ENCODE measurements around the gene ROBO2.

ROBO2 gene, protein sequence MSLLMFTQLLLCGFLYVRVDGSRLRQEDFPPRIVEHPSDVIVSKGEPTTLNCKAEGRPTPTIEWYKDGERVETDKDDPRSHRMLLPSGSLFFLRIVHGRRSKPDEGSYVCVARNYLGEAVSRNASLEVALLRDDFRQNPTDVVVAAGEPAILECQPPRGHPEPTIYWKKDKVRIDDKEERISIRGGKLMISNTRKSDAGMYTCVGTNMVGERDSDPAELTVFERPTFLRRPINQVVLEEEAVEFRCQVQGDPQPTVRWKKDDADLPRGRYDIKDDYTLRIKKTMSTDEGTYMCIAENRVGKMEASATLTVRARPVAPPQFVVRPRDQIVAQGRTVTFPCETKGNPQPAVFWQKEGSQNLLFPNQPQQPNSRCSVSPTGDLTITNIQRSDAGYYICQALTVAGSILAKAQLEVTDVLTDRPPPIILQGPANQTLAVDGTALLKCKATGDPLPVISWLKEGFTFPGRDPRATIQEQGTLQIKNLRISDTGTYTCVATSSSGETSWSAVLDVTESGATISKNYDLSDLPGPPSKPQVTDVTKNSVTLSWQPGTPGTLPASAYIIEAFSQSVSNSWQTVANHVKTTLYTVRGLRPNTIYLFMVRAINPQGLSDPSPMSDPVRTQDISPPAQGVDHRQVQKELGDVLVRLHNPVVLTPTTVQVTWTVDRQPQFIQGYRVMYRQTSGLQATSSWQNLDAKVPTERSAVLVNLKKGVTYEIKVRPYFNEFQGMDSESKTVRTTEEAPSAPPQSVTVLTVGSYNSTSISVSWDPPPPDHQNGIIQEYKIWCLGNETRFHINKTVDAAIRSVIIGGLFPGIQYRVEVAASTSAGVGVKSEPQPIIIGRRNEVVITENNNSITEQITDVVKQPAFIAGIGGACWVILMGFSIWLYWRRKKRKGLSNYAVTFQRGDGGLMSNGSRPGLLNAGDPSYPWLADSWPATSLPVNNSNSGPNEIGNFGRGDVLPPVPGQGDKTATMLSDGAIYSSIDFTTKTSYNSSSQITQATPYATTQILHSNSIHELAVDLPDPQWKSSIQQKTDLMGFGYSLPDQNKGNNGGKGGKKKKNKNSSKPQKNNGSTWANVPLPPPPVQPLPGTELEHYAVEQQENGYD (N-terminal part only)

GRCh38 chr3:77039606-77040171, at the start of gene ROBO2:
Gene ROBO2 (plus strand): TSS chr3:77040099. CDS start chr3:77040786, 687 bp downstream.
- DNase-seq (ENCODE audit: low read depth in 2 of 2), result no peak

- DNase-seq (ENCODE audit: low read depth in 2 of 2), result no peak
Measured at GRCh38 chr3:76990606-76991005, 49.3 kb upstream of the ROBO2 start.

DNA sequence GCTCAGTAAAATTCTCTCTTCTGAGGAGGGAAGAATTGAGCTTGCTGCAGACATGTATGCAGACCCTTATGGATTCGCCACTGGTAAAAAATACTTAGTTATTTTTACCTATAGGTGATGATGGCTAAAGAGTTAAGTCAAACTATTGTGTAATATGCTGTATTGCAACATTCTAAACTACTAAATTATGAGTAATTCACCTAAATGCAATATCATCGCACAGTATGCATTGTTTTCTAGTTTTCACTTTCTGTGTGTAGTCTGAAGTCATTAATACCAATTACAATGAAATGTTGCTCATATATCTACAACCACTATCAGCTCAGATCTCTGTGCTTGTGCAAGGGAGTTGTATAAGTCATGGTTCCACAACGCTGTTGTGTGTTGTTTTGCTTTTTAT, 48.7 kb upstream of the ROBO2 start:
- no peak for DNase-seq (ENCODE audit: low read depth in 2 of 2)

- no peak for DNase-seq (ENCODE audit: low read depth in 2 of 2)
Measured at GRCh38 chr3:76997733-76998132, 42.2 kb upstream of the ROBO2 start.

DNA sequence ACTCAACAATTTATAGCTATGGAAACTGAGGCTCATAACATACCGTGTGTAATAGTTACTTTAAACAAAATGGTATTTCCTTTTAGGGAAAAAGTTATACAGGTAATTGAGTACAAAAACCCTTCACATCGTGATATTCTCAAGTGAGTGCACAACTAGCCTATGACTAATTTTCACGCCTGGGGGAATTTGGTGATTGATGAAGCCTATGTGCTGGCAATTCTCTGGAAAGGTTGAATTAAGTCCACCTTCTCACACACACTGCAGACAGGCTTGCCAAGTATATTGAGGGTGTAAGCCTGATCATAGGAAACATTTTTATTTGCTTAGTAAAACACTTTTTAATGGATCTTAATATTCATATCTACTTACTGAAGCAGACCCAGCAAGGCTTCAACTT, 41.3 kb upstream of the ROBO2 start:
- no peak for DNase-seq (ENCODE audit: low read depth in 2 of 2)

DNA sequence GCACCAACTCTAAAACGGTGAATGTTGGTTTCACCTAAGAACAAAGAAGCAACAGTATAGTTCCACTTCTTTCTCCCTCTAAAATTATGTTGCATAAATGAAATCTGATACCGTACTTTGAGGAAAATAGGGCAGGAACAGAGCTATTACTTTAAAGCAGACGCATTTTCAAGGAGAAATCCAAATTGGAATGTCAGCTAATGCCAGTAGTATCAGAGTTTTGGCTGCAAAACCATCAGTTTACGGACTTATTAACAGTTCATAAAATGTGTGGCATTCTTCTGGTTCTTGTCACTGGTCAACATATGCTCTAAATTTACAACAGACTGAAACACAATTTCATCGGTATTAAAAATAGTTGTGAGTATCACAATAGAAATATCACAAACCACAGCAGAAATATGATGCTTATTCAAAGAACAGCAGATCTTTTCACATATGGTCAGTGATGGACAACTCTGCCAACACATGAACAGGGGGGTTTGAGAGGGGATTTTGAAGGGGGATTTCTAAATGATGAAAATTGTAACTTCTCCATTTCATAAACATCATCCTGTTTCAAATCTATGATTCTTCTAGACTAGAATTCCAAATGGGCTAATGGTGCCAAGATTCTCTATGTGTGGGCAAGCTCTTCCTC, 38.7 kb upstream of the ROBO2 start:
- no peak for DNase-seq (ENCODE audit: low read depth in 2 of 2)

GRCh38 chr3:77014226-77014625, 25.7 kb upstream of the ROBO2 start:
- no peak for DNase-seq (ENCODE audit: low read depth in 2 of 2)

GRCh38 chr3:77025471-77025870, 14.4 kb upstream of the ROBO2 start:
- no peak for DNase-seq (ENCODE audit: low read depth in 2 of 2)

DNA sequence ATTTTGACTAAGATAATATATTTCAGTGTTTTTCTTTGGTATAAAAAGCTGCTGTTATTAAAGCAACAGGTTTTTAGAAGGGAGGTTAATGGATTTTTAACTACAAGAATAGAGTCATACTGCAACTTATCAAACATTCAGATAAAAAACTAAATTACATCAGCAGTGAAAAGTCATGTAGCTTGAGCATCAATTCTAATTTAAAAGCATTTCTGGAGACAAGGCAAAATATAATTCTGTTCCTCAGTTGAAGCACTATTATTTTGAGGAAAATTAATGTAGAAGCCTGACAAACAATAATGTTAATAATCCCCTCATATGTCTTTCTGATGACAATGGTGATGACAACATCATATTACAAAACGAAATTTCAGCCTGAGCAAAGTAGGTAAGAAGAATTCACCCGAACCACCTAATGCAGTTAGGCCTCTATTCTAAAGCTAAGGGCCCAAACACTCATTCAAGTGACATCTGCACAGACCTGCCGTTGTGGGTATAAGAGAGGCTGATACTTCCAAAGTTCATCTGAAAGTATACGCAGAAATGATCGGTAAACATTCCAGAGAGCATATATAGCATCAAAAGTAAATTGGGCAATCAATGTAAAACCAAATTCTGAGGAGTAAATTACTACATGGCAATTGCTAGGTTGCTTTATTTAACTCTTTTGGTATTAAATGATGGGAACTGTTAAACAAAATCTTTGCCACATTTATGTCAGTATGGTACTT, 12.8 kb upstream of the ROBO2 start:
- DNase-seq (ENCODE audit: low read depth in 2 of 2), result no peak

DNA sequence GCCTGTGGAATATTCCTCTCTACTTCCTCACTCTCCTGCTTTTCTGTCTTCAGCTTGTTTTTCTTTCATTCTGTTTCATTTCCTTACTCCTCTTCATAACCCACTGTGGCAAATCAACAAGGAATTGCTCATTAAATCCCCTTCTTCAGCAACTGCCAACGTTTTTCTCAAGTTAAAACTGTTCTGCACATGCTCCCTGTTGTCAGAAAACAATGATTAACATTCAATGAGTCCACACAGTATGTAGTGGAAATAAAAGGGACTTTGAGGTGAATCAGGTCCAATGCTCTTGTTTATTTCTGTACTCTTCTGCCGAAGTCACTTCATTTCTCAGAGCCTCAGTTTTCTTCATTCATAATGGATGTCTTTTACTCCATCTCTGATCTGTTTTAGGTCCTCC, 11.9 kb upstream of the ROBO2 start:
- no peak for DNase-seq (ENCODE audit: low read depth in 2 of 2)

GRCh38 chr3:77038468-77038929, 1.4 kb upstream of the ROBO2 start:
- DNase-seq (ENCODE audit: low read depth in 2 of 2), result no peak

GRCh38 chr3:77038930-77039605, 831 bp upstream of the ROBO2 start:
- DNase-seq (ENCODE audit: low read depth in 2 of 2), result no peak

GRCh38 chr3:77040216-77040615, 317 bp downstream of the ROBO2 start:
- DNase-seq (ENCODE audit: low read depth in 2 of 2), result no peak

- DNase-seq (ENCODE audit: low read depth in 2 of 2), result no peak
Measured at GRCh38 chr3:77040926-77041722, 1.2 kb downstream of the ROBO2 start.

DNA sequence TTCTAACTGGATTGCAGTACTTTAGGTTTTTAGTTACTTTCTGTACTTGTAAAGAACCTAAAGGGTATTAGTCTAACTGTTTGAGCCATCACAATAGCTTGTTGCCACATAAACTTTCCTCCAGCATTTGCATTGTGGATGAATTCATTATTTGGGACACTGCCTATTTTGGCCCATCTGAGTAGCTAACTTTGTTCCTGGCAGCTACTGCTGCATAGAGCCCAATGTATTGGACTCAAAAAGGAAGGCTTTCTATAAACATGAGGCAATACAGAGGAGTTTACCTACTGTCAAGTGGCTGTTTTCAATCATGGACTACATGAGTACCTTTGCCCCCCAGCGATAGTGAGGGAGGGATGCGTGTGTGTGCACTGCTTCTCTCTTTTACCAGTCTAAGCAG, 1.9 kb downstream of the ROBO2 start:
- DNase-seq (ENCODE audit: low read depth in 2 of 2), result no peak

DNA sequence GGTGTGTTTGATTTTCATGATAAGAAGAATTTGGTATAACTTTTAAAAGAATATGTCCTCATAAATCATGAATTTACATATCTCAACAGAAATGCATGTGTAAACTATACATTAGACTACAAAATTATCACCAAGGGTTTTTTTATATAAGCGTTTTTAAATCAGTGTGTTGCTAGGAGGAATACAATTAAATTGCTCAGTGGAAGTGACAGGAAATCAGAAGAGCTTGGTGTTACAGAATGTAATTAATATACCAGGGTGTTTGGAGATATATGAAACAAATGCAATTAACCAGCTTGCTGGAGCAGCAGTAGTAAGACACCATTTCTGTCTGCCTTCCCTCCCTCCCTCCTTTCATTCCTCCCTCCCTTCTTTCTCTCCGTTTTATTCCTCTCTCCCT, 2.4 kb downstream of the ROBO2 start:
- no peak for DNase-seq (ENCODE audit: low read depth in 2 of 2)

GRCh38 chr3:77042882-77043281, 3.0 kb downstream of the ROBO2 start:
- no peak for DNase-seq (ENCODE audit: low read depth in 2 of 2)

DNA sequence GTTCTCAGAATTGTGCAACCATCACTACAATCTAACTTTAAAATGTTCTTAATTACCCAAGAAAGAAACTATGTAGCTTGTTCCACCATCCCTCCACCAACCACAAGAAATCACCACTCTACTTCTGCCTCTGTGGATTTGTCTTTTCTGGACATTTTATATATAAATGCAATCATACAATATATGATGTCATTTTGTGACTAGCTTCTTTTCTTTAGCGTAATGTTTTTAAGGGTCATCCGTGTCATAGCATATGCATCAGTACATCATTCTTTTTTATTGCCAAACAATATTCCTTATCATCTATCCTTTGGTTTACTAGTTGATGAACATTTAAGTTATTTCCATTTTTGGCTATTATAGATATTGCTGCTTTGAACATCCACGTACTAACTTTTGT, 5.8 kb downstream of the ROBO2 start:
- DNase-seq (ENCODE audit: low read depth in 2 of 2), result no peak

DNA sequence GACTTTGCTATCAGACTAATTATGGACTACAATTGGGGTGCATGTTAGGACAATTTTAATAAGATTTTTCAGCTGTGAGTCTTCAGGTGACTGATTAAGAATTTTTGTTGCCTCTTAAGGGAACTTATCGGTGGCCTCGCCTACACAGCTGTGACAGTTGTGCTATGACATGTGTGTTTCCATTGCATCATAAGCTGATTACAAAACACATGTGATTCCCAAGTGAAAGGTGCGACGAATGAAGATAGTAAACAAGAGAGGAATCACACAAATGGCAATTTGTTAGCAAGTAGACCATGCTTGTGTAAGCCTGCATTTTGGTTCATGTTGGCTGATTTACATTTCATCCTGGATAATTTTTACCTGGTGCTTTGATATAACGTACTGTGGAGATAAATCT, 8.3 kb downstream of the ROBO2 start:
- DNase-seq (ENCODE audit: low read depth in 2 of 2), result no peak
